Measurements from ENCODE around the gene PTGR2. TPM values are rescaled to one million over a fixed set of nuclear protein-coding genes. Genes with fewer than 3 reads are reported as not detected.

PTGR2 gene
- total and polyA plus RNA-seq, 10 donors: 2.2 to 8.6 (median 4.7) TPM

DNA sequence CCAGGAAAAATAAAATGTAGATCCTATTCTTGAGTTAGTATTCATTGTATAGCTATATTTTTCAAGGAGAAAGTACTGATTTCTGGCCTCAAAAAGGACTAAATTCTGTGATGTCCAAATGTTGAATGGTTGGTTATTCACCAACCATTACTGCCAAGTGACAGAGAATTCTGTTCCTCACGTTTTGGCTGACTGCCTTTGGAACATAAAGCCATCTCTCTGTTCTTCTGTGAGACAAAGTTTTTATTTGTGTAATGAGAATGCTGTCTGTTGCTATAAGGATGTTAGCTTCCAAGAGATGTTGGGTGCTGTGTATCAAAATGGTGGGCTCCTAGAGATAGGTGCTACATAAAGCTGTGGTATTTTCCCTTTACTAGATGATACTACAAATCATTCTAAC, 44.3 kb downstream of the PTGR2 start:
- DNase-seq: no peak
- TF ChIP-seq, protein P1, sequence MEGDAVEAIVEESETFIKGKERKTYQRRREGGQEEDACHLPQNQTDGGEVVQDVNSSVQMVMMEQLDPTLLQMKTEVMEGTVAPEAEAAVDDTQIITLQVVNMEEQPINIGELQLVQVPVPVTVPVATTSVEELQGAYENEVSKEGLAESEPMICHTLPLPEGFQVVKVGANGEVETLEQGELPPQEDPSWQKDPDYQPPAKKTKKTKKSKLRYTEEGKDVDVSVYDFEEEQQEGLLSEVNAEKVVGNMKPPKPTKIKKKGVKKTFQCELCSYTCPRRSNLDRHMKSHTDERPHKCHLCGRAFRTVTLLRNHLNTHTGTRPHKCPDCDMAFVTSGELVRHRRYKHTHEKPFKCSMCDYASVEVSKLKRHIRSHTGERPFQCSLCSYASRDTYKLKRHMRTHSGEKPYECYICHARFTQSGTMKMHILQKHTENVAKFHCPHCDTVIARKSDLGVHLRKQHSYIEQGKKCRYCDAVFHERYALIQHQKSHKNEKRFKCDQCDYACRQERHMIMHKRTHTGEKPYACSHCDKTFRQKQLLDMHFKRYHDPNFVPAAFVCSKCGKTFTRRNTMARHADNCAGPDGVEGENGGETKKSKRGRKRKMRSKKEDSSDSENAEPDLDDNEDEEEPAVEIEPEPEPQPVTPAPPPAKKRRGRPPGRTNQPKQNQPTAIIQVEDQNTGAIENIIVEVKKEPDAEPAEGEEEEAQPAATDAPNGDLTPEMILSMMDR (IDR thresholded peaks at IDR 0.05 in 8 of 11, conservative IDR thresholded peaks at IDR 0.05 in 3 of 11): no peak
- TF ChIP-seq POLR2A (IDR thresholded peaks at IDR 0.05) (no peak), POLR2AphosphoS5 (IDR thresholded peaks at IDR 0.05) (no peak)
- H3K36me3 ChIP-seq: peaks cover 4 to 99% (median 80%) of the 10 kb centered on the region in 6 donors
- no peak overlapping the region for H3K4me3 ChIP-seq
- peaks cover 0 to 27% (median 10%) of the 10 kb centered on the region in 6 donors for H3K4me1 ChIP-seq
- no peak overlapping the region for H3K27ac ChIP-seq
- H3K9me3 ChIP-seq: no peaks in the 10 kb centered on the region
- 85 to 100% (median 88%) methylated on average over 1 of the region's 1 CpG for WGBS, 5 donors
- intact Hi-C loops (cut with DNase I; ENCODE audit: low total_unique reads): no loop called here
- no peaks in the 10 kb centered on the region for H3K27me3 ChIP-seq (replicated peaks in 1 of 7)

GRCh38 chr14:73896521-73896920, 44.9 kb downstream of the PTGR2 start:
- Histone ChIP-seq H3K4me3 (no peak overlapping the region), H3K9me3 (no peaks in the 10 kb centered on the region), H3K4me1 (peaks cover 0 to 22% (median 8%) of the 10 kb centered on the region in 6 donors), H3K27me3 (replicated peaks in 1 of 7) (no peaks in the 10 kb centered on the region), H3K36me3 (peaks cover 4 to 99% (median 80%) of the 10 kb centered on the region in 6 donors), H3K27ac (no peak overlapping the region)
- no peak for TF ChIP-seq POLR2AphosphoS5 (IDR thresholded peaks at IDR 0.05)
- TF ChIP-seq, protein P1 (IDR thresholded peaks at IDR 0.05 in 8 of 11, conservative IDR thresholded peaks at IDR 0.05 in 3 of 11): no peak
- no peak for TF ChIP-seq POLR2A (IDR thresholded peaks at IDR 0.05)
- 65 to 89% (median 81%) methylated on average over 1 of the region's 1 CpG for WGBS, 5 donors
- DNase-seq: no peak
- intact Hi-C loops (cut with DNase I; ENCODE audit: low total_unique reads): no loop called here

DNA sequence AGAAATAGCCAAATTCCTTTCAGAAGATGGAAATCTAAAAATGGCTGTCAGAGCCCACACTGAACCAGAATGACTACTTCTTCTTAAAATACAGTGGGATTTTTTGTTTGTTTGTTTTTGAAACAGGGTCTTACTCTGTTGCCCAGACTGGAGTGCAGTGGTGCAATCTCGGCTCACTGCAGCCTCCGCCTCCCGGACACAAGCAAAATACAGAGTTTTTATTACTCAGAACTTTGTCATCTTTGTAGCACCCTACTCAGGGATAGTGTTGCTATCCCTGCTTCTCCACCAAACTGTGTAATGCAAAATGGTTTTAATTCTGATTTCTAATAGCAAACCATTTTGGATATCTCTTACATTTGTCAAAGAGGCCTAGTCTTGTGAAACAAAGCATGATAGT, 51.4 kb downstream of the PTGR2 start:
- Histone ChIP-seq H3K27me3 (replicated peaks in 1 of 7) (no peaks in the 10 kb centered on the region), H3K4me3 (no peak overlapping the region), H3K27ac (no peak overlapping the region), H3K9me3 (no peaks in the 10 kb centered on the region), H3K36me3 (peaks cover 0 to 100% (median 79%) of the 10 kb centered on the region in 6 donors), H3K4me1 (peaks cover 0 to 15% (median 6%) of the 10 kb centered on the region in 6 donors)
- WGBS, 5 donors: 80 to 96% (median 85%) methylated on average over 3 of the region's 3 CpGs
- DNase-seq: no peak
- intact Hi-C loops (cut with DNase I; ENCODE audit: low total_unique reads): no loop called here
- no peak for TF ChIP-seq POLR2A (IDR thresholded peaks at IDR 0.05)
- TF ChIP-seq, protein P1 (IDR thresholded peaks at IDR 0.05 in 8 of 11, conservative IDR thresholded peaks at IDR 0.05 in 3 of 11): no peak
- TF ChIP-seq POLR2AphosphoS5 (IDR thresholded peaks at IDR 0.05): no peak

DNA sequence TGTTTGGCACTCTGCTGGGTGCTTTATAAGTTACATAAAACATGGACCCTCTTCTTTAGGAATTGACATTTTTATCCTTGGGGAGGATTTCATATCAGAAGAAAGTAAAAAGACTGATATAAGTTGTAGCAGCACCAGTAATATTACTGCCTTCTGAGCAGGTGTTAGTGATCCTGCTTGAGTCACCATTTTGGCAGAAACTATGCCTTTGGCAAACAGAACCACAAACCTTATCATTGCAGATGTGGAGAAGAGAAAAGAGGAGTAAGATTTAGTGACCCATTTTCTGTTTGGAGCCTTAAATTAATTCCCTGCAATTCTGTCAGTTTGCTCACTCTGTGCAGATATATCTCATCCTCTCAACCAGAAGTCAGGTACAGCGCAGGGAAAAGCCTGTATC, 58.0 kb downstream of the PTGR2 start:
- intact Hi-C loops (cut with DNase I; ENCODE audit: low total_unique reads): no loop called here
- no peak overlapping the region for H3K4me3 ChIP-seq
- H3K27me3 ChIP-seq (replicated peaks in 1 of 7): no peaks in the 10 kb centered on the region
- H3K36me3 ChIP-seq: peaks cover 0 to 100% (median 88%) of the 10 kb centered on the region in 6 donors
- DNase-seq: no peak
- no peaks in the 10 kb centered on the region for H3K4me1 ChIP-seq
- TF ChIP-seq POLR2A (IDR thresholded peaks at IDR 0.05): no peak
- TF ChIP-seq, protein P1 (IDR thresholded peaks at IDR 0.05 in 8 of 11, conservative IDR thresholded peaks at IDR 0.05 in 3 of 11): no peak
- no peak for TF ChIP-seq POLR2AphosphoS5 (IDR thresholded peaks at IDR 0.05)
- peaks cover 0 to 15% (median 13%) of the 10 kb centered on the region in 8 donors for H3K9me3 ChIP-seq
- 93 to 100% (median 100%) methylated on average over 1 of the region's 1 CpG for WGBS, 5 donors
- no peak overlapping the region for H3K27ac ChIP-seq

Measured in spleen (tissue), 11 donors.